Measurements from ENCODE around the gene SDC4.

The SDC4 gene

DNA sequence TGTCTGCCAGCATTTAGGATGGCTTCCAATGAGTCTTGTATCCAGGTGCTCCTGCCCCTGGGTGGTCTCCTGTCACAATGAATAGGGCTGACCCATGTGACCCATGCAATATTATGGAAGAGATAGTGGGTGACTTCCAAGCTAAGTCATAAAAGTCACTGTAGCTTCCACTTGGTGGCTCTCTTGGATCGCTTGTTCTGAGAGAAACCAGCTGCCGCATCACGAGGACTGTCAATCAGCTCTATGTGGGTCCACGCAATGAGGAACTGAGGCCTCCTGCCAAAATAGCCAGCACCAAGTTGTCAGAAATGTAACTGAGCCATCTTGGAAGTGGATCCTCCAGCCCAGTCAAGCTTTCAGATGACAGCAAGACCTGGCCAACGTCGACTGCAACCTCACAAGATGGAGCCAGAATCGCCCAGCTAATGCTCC lies 25.3 kb downstream of the SDC4 start:
- TF ChIP-seq CTCF (IDR thresholded peaks at IDR 0.05; ENCODE audit: control insufficient read depth, insufficient read depth, low read depth, low read length, missing control alignments): no peak
- DNase-seq (ENCODE audit: low read depth): no peak
- H3K4me3 ChIP-seq (ENCODE audit: control insufficient read depth, low read depth, low read length): no peak overlapping the region

- no peak for TF ChIP-seq CTCF (IDR thresholded peaks at IDR 0.05; ENCODE audit: control insufficient read depth, insufficient read depth, low read depth, low read length, missing control alignments)
- no peak for DNase-seq (ENCODE audit: low read depth)
- H3K4me3 ChIP-seq (ENCODE audit: control insufficient read depth, low read depth, low read length): no peak overlapping the region
These were observed 27.2 kb downstream of the SDC4 start for GRCh38 chr20:45320948-45321595.

GRCh38 chr20:45318948-45319347 lies 29.3 kb downstream of the SDC4 start:
- H3K4me3 ChIP-seq (ENCODE audit: control insufficient read depth, low read depth, low read length): no peak overlapping the region
- TF ChIP-seq CTCF (IDR thresholded peaks at IDR 0.05; ENCODE audit: control insufficient read depth, insufficient read depth, low read depth, low read length, missing control alignments): no peak
- no peak for DNase-seq (ENCODE audit: low read depth)

GRCh38 chr20:45318386-45318939 lies 29.8 kb downstream of the SDC4 start:
- no peak overlapping the region for H3K4me3 ChIP-seq (ENCODE audit: control insufficient read depth, low read depth, low read length)
- DNase-seq (ENCODE audit: low read depth): no peak
- TF ChIP-seq CTCF (IDR thresholded peaks at IDR 0.05; ENCODE audit: control insufficient read depth, insufficient read depth, low read depth, low read length, missing control alignments): no peak

DNA sequence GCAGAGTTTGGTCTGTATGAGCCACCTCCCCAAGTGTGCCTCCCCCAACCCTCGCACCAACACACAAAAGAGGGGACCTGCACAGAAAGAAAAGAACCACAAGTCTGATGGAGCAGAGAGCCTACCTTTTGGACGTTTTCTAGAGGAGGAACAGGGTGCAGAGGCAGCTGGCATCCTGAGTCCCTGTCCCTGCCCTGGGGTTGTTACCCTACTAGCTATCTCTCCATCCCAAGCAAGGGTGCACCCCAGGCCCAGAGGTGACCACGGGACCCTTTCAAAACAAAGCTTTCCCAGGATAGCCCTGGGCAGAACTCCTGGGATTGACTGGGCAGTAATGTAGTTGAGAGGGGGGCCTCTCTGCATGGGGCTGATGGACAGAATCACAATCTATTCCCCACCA lies 30.4 kb downstream of the SDC4 start:
- H3K4me3 ChIP-seq (ENCODE audit: control insufficient read depth, low read depth, low read length): no peak overlapping the region
- DNase-seq (ENCODE audit: low read depth): no peak
- TF ChIP-seq CTCF (IDR thresholded peaks at IDR 0.05; ENCODE audit: control insufficient read depth, insufficient read depth, low read depth, low read length, missing control alignments): no peak

- DNase-seq (ENCODE audit: low read depth): no peak
- TF ChIP-seq CTCF (IDR thresholded peaks at IDR 0.05; ENCODE audit: control insufficient read depth, insufficient read depth, low read depth, low read length, missing control alignments): no peak
- no peak overlapping the region for H3K4me3 ChIP-seq (ENCODE audit: control insufficient read depth, low read depth, low read length)
These were observed 31.8 kb downstream of the SDC4 start for GRCh38 chr20:45316150-45317080.
